HG02840 (cell line): ENCODE measurements around the gene ZNF10.

ENCODE experiments used
- ATAC-seq: cut with Tn5 transposase; IDR thresholded peaks from one replicate; pipeline ENCODE4 v1.9.1; 2021; ENCODE audit warnings: mild to moderate bottlenecking, moderate library complexity, moderate number of reproducible peaks; ENCODE audit not compliant: unreplicated experiment, low FRiP score

The ZNF10 gene

DNA sequence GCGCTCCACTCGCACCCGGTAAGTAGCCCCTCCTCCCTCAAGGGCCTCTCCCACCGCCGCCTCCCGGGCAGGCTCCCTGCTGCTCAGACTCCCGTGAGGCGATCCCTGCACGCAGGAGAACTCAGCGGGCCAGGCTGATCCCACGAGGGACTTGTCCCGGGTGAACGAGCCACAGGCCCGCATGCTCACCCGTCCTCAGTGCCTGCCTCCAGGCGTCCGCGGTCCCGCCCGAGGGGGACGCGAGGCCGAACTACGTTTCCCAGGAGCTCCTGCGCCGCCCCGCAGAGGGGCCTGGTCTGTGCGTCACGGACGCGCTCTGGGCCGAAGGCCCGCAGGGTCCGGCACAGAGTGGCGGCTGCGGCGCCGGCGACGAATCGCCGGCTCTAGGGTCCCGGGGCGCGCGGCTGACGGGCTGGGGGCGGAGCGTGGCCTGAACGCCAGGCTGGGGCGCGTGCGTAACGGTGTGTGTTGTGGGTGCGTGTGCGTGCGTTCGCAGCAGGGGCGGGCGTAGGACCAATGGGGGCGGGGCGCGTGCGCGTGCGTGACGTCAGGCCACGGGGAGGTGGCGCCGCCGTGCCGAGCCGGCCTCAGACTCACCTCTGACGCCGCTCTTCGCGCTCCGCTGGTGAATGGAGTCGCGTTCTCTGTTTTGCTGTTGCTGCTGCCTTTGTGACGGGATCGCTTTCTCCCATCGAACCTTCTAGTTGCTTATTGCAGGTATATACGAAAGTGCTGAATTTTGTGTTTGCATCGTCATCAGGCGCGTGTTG is at the start of gene ZNF10, which contains the start of gene ZNF891:
ZNF10 (plus strand) TSS at position 590 of the 770 bp plus-strand sequence. CDS start 13,866 bp downstream, outside the sequence.
ZNF891 (minus strand) TSS at position 237 of the 770 bp plus-strand sequence. CDS start 8,356 bp downstream, outside the sequence.
- ATAC-seq: peak; percentile 94

DNA sequence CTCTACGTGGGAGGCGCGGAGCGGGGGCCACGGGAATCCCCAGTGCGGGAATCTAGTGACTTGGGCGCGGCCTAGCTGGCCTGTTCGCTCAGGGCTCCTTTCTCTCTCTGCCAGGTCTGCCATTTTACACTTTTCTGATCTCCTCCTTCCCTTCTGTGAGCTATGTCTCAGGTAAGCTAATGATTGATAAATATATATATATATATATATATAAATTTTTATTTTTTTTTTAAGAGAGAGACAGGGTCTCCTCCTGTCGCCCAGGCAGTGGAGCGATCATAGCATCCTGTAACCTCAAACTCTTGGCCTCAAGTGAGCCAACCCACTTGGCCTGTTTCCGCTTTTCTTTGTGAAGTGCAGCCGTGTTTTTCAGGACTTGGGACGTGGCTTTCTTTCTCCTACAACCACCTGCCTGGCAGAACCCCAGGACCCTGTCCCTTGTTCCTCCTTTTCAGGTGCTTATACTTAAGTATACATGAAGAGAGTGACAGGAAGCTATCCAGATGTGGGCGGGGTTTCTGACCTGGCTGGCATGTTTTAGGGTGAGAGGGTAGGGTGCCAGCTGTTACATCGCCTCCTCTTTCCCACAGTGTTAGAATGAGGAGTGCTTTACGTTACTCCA is 49.2 kb upstream of the ZNF10 start:
- ATAC-seq: no peak

DNA sequence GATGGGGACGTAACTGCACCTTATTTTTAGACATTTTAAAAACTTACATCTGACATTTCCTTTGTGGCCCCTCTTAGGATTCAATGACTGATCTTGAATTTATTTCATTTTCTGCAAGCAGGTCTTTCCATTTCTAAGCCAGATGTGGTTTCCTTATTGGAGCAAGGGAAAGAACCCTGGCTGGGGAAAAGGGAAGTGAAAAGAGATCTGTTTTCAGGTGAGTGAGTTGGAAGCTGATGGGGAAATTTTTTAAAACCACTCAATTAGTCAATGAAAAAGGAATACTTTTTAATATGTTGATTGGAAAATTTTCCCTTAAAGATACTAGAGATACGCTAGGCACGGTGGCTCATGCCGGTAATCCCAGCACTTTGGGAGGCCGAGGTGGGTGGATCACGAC is 47.1 kb upstream of the ZNF10 start:
- ATAC-seq: no peak

DNA sequence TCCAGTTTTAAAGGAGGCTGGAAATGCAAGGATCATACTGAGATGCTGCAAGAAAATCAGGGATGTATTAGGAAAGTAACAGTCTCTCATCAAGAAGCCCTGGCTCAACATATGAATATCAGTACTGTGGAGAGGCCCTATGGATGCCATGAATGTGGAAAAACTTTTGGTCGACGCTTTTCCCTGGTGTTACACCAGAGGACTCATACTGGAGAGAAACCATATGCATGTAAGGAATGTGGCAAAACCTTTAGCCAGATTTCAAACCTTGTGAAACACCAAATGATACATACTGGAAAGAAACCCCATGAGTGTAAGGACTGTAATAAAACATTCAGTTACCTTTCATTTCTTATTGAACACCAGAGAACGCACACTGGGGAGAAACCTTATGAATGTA is 24.8 kb upstream of the ZNF10 start:
- ATAC-seq: no peak

DNA sequence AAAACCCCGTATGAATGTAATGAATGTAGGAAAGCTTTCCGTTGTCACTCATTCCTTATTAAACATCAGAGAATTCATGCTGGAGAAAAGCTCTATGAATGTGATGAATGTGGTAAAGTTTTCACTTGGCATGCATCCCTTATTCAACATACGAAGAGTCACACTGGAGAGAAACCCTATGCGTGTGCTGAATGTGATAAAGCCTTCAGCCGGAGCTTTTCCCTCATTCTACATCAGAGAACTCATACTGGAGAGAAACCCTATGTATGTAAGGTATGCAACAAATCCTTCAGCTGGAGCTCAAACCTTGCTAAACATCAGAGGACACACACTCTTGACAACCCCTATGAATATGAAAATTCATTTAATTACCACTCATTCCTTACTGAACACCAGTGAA is 24.2 kb upstream of the ZNF10 start:
- ATAC-seq: no peak

DNA sequence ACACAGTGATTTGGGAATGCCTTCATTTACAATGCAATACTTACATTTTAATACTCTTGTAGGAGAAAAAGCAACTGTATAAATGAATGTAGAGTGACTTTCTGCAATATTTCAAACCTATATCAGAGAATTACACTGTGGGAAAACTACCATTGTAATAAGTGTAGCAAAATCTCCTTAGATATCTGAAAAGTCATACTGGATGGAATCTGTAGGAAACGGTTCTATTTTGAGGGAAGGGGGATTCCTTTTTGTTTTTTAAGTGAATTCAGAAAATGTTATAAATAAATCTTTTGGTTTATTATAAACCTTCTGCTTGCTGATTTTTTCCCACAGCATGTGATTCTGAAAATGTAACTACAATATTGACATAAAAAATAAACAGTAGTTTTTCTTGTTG is 23.3 kb upstream of the ZNF10 start:
- no peak for ATAC-seq

DNA sequence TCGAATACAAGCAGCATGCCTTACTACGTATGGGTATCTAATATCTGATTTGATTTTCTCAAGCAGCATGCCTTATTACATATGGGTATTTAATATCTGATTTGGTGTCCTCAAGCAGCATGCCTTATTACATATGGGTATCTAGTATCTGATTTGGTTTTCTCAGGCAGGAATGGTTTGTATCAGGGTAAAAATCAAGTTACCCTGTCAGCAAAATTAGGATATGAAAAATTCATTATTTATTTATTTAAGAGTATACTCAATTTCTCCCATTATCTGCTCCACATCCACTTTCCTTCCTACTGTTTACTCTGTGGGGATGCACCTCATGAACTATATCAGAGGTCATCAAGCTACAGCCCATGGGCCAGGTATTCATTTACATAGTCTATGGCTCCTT is 22.3 kb upstream of the ZNF10 start:
- ATAC-seq: no peak

DNA sequence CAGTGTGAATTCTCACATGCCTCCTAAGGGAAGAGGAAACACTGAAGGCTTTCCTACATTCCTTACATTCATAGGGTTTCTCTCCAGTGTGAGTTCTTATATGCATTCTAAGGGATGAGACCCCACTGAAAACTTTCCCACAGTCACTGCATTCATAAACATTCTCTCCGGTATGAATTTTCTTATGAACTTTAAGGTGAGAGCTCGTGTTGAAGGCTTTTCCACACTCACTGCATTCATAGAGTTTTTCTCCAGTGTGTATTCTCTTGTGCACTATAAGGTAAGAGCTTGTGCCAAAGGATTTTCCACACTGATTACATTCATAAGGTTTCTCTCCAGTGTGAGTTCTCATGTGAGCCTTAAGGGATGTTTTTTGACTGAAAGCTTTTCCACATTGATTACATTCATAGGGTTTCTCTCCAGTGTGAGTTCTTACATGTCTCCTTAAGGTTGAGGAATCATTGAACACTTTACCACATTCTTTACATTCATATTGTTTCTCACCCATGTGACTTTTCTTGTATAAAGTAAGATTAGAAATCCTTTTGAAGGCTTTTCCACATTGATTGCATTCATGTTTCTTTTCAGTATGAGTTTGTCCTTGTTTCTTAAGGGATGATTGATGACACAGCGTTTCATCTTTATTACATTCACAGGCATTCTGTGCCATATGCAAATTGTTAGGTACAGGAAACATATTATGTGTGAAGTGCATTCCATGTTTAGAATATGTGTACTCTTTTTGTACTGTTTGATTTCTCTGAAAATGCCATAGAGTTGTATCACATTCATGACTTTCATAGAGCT is 9.8 kb upstream of the ZNF10 start:
- no peak for ATAC-seq

DNA sequence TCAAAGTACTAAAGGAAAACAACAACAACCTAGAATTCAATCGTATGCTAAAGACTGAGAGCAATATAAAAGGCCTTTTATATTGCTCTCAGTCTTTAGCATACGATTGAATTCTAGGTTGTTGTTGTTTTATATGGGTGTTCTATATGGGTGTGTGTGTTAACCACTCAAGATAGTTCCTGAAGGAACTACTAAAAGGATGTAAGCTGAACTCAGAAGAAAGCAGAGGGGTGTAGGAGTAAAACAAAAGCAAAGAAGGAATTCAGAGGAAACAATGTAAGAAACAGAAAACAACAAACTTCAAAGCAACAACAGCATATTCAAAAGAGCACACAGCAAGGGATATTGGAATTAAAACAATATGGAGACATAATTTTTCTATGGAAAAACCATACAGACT is 5.8 kb upstream of the ZNF10 start:
- no peak for ATAC-seq

DNA sequence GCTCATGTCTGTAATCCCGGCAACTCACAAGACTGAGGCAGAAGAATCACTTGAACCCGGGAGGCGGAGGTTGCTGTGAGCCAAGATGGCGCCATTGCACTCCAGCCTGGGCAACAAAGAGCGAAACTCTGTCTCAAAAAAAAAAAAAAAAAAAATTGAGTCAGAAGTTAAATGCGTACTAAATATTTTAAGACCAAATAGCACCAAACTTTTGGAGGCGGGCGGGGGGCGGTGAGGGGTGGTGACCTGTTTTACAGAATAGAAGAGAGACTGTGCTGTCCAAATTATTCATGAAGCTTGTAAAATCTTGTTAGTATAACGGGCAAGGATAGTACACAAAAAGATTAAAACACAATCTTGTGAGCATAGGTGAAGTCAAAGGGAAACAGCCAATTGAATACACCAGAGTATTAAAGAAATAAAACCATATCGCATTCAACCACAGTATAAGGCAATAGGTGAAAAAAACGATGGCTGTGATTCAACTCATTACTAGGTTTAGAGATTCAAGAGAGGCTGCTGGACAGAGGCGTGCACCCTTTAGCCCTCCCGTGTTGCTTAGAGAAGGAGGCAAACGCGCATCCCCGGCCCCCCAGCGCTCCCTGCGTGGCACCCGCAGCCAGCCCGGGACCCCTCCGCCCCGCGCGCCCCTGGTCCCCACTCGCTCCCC is 924 bp upstream of the ZNF10 start:
- no peak for ATAC-seq

DNA sequence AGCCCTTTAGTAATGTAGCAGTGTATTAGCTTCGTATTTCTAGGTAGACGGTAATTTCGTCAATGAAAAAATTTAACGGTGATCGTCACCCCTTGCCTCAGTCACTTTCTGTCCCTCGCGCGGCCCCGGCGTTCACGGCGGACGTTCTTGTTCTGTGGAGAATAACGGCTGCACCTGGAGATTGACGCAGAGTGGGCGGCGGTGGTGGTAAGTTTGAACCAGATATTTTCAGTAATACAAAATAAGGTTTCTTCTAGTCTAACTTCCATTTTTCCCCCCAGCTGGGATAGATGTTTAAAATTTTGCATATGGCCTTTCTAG is 341 bp downstream of the ZNF10 start:
- ATAC-seq: no peak

DNA sequence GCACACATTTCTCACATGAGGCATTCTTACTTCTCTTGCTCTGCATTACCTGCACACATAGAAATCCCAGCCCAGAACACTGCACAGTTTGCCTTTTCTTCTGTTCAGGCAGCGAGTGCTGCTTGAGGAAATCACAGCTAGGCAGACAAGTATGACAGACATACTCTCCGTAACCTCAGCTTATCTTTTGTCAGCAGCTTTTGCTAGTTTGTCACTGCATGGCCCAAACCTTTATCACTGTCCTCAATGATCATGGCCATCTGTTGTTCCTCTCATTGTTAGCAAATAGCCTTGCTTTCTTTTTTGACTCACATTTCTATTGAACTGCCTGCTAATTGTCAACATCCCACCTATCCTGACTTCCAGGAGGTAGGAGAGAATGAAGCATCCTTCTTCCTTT is 5.3 kb downstream of the ZNF10 start:
- no peak for ATAC-seq

DNA sequence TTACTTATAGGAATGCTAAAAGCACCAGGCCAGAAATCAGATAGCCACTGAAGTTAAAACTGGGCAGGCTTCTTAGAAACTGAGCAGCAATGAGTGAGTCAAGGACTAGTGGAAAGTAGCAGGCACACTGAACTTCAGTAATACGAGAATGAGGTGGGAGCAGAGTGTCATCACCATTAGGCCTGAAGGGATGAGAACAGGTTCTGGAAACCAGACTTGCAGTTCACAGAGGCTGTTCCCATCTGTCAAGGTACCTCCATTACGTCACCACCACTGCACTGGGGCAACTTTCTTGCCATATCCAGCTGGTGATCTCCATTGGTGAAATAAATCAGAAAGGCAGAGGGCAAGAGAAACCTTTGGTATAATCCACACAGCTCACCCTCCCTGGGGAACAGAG is 15.6 kb downstream of the ZNF10 start:
- ATAC-seq: no peak

DNA sequence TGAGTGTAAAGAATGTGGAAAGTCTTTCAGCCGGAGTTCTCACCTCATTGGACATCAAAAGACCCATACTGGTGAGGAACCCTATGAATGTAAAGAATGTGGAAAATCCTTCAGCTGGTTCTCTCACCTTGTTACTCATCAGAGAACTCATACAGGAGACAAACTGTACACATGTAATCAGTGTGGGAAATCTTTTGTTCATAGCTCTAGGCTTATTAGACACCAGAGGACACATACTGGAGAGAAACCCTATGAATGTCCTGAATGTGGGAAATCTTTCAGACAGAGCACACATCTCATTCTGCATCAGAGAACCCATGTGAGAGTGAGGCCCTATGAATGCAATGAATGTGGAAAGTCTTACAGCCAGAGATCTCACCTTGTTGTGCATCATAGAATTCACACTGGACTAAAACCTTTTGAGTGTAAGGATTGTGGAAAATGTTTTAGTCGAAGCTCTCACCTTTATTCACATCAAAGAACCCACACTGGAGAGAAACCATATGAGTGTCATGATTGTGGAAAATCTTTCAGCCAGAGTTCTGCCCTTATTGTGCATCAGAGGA is 25.8 kb downstream of the ZNF10 start:
- ATAC-seq: no peak

DNA sequence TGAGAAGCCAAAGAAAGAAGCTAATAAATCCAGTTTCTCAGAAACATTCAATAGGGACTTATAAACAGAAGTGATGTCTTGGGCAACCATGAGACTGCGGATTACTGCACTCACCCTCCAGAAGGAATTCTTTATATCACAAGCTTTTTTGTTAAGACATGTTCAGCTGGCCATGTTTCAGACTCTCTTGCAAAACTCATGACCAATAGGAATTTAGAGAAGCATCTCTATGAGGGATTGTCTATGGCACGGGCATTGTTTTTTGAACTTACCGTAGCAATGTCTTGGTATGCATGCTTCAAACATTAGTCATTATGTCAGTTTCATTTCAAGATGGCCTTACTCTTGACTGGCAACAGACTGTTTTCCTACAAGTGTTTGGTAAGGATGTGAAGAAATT is 35.3 kb downstream of the ZNF10 start:
- no peak for ATAC-seq

DNA sequence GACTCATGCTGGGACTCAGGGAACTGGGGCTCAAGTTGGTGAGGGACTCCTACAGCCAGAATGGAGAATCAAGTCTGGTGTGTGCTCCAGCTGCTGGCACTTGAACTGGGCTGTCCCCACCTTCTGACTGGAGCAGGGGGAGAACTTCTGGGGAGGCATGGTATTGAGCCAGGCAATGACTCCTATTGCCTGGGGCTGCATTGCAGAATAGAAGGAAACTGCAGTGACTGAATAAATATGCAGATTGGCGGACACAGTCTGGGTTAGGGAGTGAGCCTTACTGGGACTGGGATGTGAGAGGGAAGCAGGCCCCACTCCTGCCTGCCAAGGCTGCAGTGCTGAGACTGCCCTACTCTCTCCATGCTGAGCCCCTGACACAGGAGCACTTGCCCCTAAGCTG is 42.1 kb downstream of the ZNF10 start:
- ATAC-seq: no peak

DNA sequence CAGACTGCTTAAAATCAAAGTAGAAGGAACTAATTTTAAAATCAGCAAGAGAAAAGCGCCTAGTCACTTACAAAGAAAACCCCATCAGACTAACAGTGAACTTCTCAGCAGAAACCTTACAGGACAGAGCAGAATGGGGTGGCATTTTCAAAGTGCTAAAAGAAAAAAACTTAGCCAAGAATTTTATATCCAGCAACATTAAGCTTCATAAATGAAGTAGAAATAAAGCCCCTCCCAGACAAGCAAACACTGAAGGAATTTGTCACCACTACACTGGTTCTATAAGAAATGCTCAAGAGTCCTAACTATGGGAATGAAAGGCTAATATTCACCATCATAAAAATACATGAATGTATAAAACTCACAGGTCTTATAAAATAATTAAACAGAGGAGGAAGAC is 44.5 kb downstream of the ZNF10 start:
- no peak for ATAC-seq

DNA sequence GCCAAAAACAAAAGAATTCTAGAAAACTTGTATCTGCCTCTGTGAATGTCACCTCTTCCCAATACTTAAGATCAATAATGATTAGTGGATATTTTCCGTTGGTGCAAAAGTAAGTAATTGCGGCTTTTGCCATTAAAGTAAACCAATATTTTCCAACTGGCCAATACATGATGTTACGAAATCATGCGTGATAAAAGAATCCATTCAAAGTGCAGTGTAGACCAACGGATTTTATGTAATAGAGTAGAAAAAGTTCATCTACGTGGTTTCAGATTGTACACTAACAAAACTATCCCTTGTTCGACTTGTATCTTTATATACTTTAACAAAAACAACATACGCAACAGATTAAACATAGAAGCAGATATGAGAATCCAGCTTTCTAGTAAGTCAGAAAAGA is 50.2 kb downstream of the ZNF10 start:
- ATAC-seq: no peak

DNA sequence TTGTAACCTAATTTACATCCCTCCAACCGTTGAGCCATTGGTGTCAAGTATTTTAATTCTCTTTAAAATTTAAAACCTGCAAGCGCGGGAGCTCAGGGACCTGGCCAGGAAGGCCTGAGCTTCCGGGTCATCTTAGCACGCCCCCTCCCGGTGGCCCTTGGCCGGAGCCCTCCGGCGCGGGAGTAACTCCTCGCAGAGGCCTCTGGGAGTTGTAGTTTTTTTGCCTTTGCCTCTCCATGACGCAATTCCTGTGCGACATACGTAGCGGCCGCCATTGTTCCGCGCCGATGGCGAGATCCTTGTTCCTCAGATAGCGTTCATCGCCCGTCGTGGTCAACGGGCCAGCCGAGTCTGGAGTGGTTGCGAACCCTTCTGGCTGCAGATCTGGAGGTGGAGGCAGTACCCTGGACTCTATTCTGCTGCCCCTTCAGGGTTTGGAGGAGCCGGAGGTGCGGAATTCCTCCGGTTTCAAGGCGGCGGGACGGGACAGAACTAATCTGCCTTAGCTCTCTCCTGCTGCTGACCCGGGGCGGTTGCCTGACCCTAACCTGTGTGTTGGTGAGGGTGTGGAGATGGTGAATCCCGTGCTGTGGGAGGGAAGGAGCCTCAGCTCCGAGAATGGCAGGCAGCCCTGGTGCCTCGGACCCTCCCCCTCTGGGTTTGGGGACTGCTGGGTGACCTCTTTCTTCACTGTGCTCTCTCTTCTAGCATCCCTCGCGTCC is 51.0 kb downstream of the ZNF10 start, which contains the start of gene ZNF268:
ZNF268 (plus strand) TSS at position 258 of the 722 bp plus-strand sequence. CDS start 503 bp downstream, outside the sequence.
- ATAC-seq: peak; percentile 98

DNA sequence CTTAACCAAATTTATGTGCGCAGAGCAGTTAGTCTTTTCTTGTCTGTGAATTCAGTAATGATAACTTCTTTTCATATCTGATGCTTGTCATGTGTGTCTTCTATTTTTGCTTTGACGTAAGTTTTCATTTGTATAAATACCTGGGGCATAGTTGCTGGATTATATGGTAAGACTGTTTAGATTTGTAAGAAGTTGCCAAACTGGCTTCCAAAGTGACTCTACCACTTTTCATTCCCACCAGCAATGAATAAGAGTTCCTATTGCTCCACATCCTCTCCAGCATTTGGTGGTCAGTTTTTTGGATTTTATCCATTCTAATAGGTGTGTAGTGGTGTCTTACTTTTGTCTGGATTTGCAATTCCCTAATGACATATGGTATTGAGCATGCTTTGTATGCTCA is 59.7 kb downstream of the ZNF10 start:
- ATAC-seq: no peak
